Activated naive CD8-positive, alpha-beta T cell treated with anti-CD3 and anti-CD28 coated beads, Interleukin-2, amount 50 U/mL, for 16 hours (primary cell): ENCODE data around the gene SLC34A1.

Source experiments
- DNase-seq: peaks from one replicate; pipeline ENCODE4 v3.0.0-alpha.2; 2020; ENCODE audit warnings: low read depth, low spot score

Gene SLC34A1

GRCh38 chr5:177446200-177447065 is 62.2 kb downstream of the SLC34A1 start, which contains the start of gene PRR7:
PRR7 (plus strand) TSS chr5:177446814; CDS start chr5:177455068, 8,254 bp downstream.
- DNase-seq = no peak

- no peak for DNase-seq
These were observed 62.9 kb downstream of the SLC34A1 start for GRCh38 chr5:177447066-177447610.

GRCh38 chr5:177447611-177448243 is 63.5 kb downstream of the SLC34A1 start:
- no peak for DNase-seq
